Measurements from ENCODE around the gene ECHS1.
"Not testable (repeated sequence)": the region's sequence is repeated elsewhere in the genome, so short reads cannot be mapped to it uniquely, and the experiment has no call there.

Gene ECHS1

GRCh38 chr10:133397938-133398337 lies 24.8 kb upstream of the ECHS1 start:
- DNase-seq: no peak

- no peak for DNase-seq
These were observed 23.0 kb upstream of the ECHS1 start for GRCh38 chr10:133396035-133396624.

GRCh38 chr10:133394801-133395221 lies 21.7 kb upstream of the ECHS1 start:
- DNase-seq: no peak

GRCh38 chr10:133394064-133394663 lies 21.0 kb upstream of the ECHS1 start, which contains the start of gene MTG1:
TSS of gene MTG1 (plus strand) at chr10:133394157. CDS start at chr10:133394221, 64 bp downstream.
- DNase-seq: peak; percentile 96

- DNase-seq: peak; percentile 16
These were observed 20.4 kb upstream of the ECHS1 start for GRCh38 chr10:133393401-133394063.

- no peak for DNase-seq
These were observed 18.8 kb upstream of the ECHS1 start for GRCh38 chr10:133391761-133392518.

GRCh38 chr10:133391249-133391635 lies 18.1 kb upstream of the ECHS1 start:
- DNase-seq: no peak

GRCh38 chr10:133390597-133391248 lies 17.6 kb upstream of the ECHS1 start:
- no peak for DNase-seq

GRCh38 chr10:133388973-133389818 lies 16.0 kb upstream of the ECHS1 start:
- no peak for DNase-seq

- DNase-seq: no peak
These were observed 15.2 kb upstream of the ECHS1 start for GRCh38 chr10:133388236-133388972.

- DNase-seq: not testable (repeated sequence)
These were observed 13.8 kb upstream of the ECHS1 start for GRCh38 chr10:133386951-133387350.

GRCh38 chr10:133385214-133385613 lies 12.1 kb upstream of the ECHS1 start:
- DNase-seq: no peak

GRCh38 chr10:133384071-133384470 lies 10.9 kb upstream of the ECHS1 start:
- no peak for DNase-seq

GRCh38 chr10:133383551-133383950 lies 10.4 kb upstream of the ECHS1 start:
- DNase-seq: no peak

- no peak for DNase-seq
These were observed 7.9 kb upstream of the ECHS1 start for GRCh38 chr10:133381036-133381435.

GRCh38 chr10:133379801-133380666 lies 6.9 kb upstream of the ECHS1 start:
- no peak for DNase-seq

GRCh38 chr10:133379152-133379800 lies 6.1 kb upstream of the ECHS1 start, which contains the start of gene PAOX:
TSS of gene PAOX (plus strand) at chr10:133379262. CDS start at chr10:133379317, 55 bp downstream.
- DNase-seq: peak; percentile 36

- peak; percentile 51 for DNase-seq
These were observed 5.3 kb upstream of the ECHS1 start for GRCh38 chr10:133378251-133379096.

Data from T1000 (cell line).